Measurements from ENCODE around the gene PARD6G. TPM values are rescaled to one million over a fixed set of nuclear protein-coding genes. Genes with fewer than 3 reads are reported as not detected.
A peak's percentile ranks its signal among the peaks of the same experiment; 100 is the strongest.
"Not testable (repeated sequence)": the region's sequence is repeated elsewhere in the genome, so short reads cannot be mapped to it uniquely, and the experiment has no call there.

The PARD6G gene
- 0.26 TPM for polyA plus RNA-seq (2013)

- ChIA-PET CTCF (no interaction called here), POLR2A (interaction anchor here (0.6 to 0.9 kb wide), 3 partner anchors 9 to 41 kb away, joined by 3 to 4 read pairs (median 3); no protein-coding TSS in a partner anchor)
- Histone ChIP-seq H3K27me3 (replicated peaks in 2 of 5; ENCODE audit: control insufficient read depth in 4 of 5, insufficient read depth in 5 of 5, low read length in 4 of 5) (peaks cover 0 to 49% (median 26%) of the 10 kb centered on the region in 5 experiments), H3K36me3 (ENCODE audit: control insufficient read depth in 4 of 4, insufficient read depth in 4 of 4, low read length in 3 of 4) (no peaks in the 10 kb centered on the region), H3K27ac (ENCODE audit: insufficient read depth in 1 of 2, low read depth in 1 of 2, low read length in 2 of 2, poor library complexity in 1 of 2, severe bottlenecking in 2 of 2) (no peak within 1 kb of the TSS), H3K9me3 (ENCODE audit: control extremely low read depth in 1 of 5, control insufficient read depth in 4 of 5, insufficient read depth in 2 of 5, low read depth in 1 of 5, low read length in 4 of 5) (no peaks in the 10 kb centered on the region), H3K4me3 (ENCODE audit: control insufficient read depth in 1 of 7, extremely low read depth in 1 of 7, insufficient read depth in 4 of 7, low read depth in 2 of 7, low read length in 6 of 7) (peak within 1 kb of the TSS; percentile 46 to 72 (median 66)), H3K4me1 (ENCODE audit: control extremely low read depth in 1 of 4, control insufficient read depth in 4 of 4, insufficient read depth in 4 of 4, low read length in 3 of 4) (peaks cover 0 to 13% (median 9%) of the 10 kb centered on the region in 4 experiments)
- WGBS (ENCODE audit: insufficient coverage): 0% methylated on average over 17 of the region's 60 CpGs
- peak; percentile 57 to 67 (median 58) for DNase-seq
Measured at GRCh38 chr18:80247393-80247841, at the start of gene PARD6G. PARD6G (minus strand) TSS chr18:80247514; CDS start chr18:80247348, 166 bp downstream.

- H3K4me1 ChIP-seq (ENCODE audit: control extremely low read depth in 1 of 4, control insufficient read depth in 4 of 4, insufficient read depth in 4 of 4, low read length in 3 of 4); H3K27me3 ChIP-seq (replicated peaks in 2 of 5; ENCODE audit: control insufficient read depth in 4 of 5, insufficient read depth in 5 of 5, low read length in 4 of 5); H3K9me3 ChIP-seq (ENCODE audit: control extremely low read depth in 1 of 5, control insufficient read depth in 4 of 5, insufficient read depth in 2 of 5, low read depth in 1 of 5, low read length in 4 of 5); POLR2A ChIA-PET; H3K4me3 ChIP-seq (ENCODE audit: control insufficient read depth in 1 of 7, extremely low read depth in 1 of 7, insufficient read depth in 4 of 7, low read depth in 2 of 7, low read length in 6 of 7); H3K36me3 ChIP-seq (ENCODE audit: control insufficient read depth in 4 of 4, insufficient read depth in 4 of 4, low read length in 3 of 4); H3K27ac ChIP-seq (ENCODE audit: insufficient read depth in 1 of 2, low read depth in 1 of 2, low read length in 2 of 2, poor library complexity in 1 of 2, severe bottlenecking in 2 of 2); CTCF ChIA-PET: not testable (repeated sequence)
- 70% methylated on average over 44 of the region's 91 CpGs for WGBS (ENCODE audit: insufficient coverage)
- peak in 2 of 3 donors; percentile 50 to 53 for DNase-seq
Measured at GRCh38 chr18:80262241-80263033, 15.1 kb upstream of the PARD6G start.

GRCh38 chr18:80259610-80260009 is 12.3 kb upstream of the PARD6G start:
- no peak for DNase-seq
- no peaks in the 10 kb centered on the region for H3K36me3 ChIP-seq (ENCODE audit: control insufficient read depth in 4 of 4, insufficient read depth in 4 of 4, low read length in 3 of 4)
- H3K4me1 ChIP-seq (ENCODE audit: control extremely low read depth in 1 of 4, control insufficient read depth in 4 of 4, insufficient read depth in 4 of 4, low read length in 3 of 4): no peaks in the 10 kb centered on the region
- 100% methylated on average over 3 of the region's 4 CpGs for WGBS (ENCODE audit: insufficient coverage)
- H3K9me3 ChIP-seq (ENCODE audit: control extremely low read depth in 1 of 5, control insufficient read depth in 4 of 5, insufficient read depth in 2 of 5, low read depth in 1 of 5, low read length in 4 of 5): no peaks in the 10 kb centered on the region
- H3K27ac ChIP-seq (ENCODE audit: insufficient read depth in 1 of 2, low read depth in 1 of 2, low read length in 2 of 2, poor library complexity in 1 of 2, severe bottlenecking in 2 of 2): no peak overlapping the region
- no peak overlapping the region for H3K4me3 ChIP-seq (ENCODE audit: control insufficient read depth in 1 of 7, extremely low read depth in 1 of 7, insufficient read depth in 4 of 7, low read depth in 2 of 7, low read length in 6 of 7)
- H3K27me3 ChIP-seq (replicated peaks in 2 of 5; ENCODE audit: control insufficient read depth in 4 of 5, insufficient read depth in 5 of 5, low read length in 4 of 5): peaks cover 0 to 3% (median 0%) of the 10 kb centered on the region in 5 experiments
- CTCF ChIA-PET: interaction anchor here (0.9 to 1.6 kb wide), 3 partner anchors 10 to 103 kb away, joined by 3 to 5 read pairs (median 5); no protein-coding TSS in a partner anchor
- POLR2A ChIA-PET: no interaction called here

GRCh38 chr18:80258640-80259039 is 11.3 kb upstream of the PARD6G start:
- H3K27ac ChIP-seq (ENCODE audit: insufficient read depth in 1 of 2, low read depth in 1 of 2, low read length in 2 of 2, poor library complexity in 1 of 2, severe bottlenecking in 2 of 2): no peak overlapping the region
- no peak for DNase-seq
- no peaks in the 10 kb centered on the region for H3K36me3 ChIP-seq (ENCODE audit: control insufficient read depth in 4 of 4, insufficient read depth in 4 of 4, low read length in 3 of 4)
- H3K4me3 ChIP-seq (ENCODE audit: control insufficient read depth in 1 of 7, extremely low read depth in 1 of 7, insufficient read depth in 4 of 7, low read depth in 2 of 7, low read length in 6 of 7): no peak overlapping the region
- H3K27me3 ChIP-seq (replicated peaks in 2 of 5; ENCODE audit: control insufficient read depth in 4 of 5, insufficient read depth in 5 of 5, low read length in 4 of 5): peaks cover 0 to 3% (median 0%) of the 10 kb centered on the region in 5 experiments
- 100% methylated on average over 1 of the region's 3 CpGs for WGBS (ENCODE audit: insufficient coverage)
- no peaks in the 10 kb centered on the region for H3K4me1 ChIP-seq (ENCODE audit: control extremely low read depth in 1 of 4, control insufficient read depth in 4 of 4, insufficient read depth in 4 of 4, low read length in 3 of 4)
- ChIA-PET POLR2A (no interaction called here), CTCF (interaction anchor here (0.9 to 4.7 kb wide), 2 partner anchors 9 to 102 kb away, joined by 3 to 41 read pairs; no protein-coding TSS in a partner anchor)
- no peaks in the 10 kb centered on the region for H3K9me3 ChIP-seq (ENCODE audit: control extremely low read depth in 1 of 5, control insufficient read depth in 4 of 5, insufficient read depth in 2 of 5, low read depth in 1 of 5, low read length in 4 of 5)

GRCh38 chr18:80257579-80258543 is 10.5 kb upstream of the PARD6G start:
- ChIA-PET POLR2A (interaction anchor here (1.2 kb wide), 1 partner anchor 11 kb away, joined by 4 read pairs; the partner anchor contains the start of gene PARD6G), CTCF (interaction anchor here (1.3 to 4.7 kb wide), 3 partner anchors 87 to 870 kb away, joined by 3 to 41 read pairs (median 4); no protein-coding TSS in a partner anchor)
- 43% methylated on average over 6 of the region's 12 CpGs for WGBS (ENCODE audit: insufficient coverage)
- DNase-seq: peak; percentile 54 to 68 (median 64)
- not testable (repeated sequence) for H3K36me3 ChIP-seq (ENCODE audit: control insufficient read depth in 4 of 4, insufficient read depth in 4 of 4, low read length in 3 of 4); H3K4me1 ChIP-seq (ENCODE audit: control extremely low read depth in 1 of 4, control insufficient read depth in 4 of 4, insufficient read depth in 4 of 4, low read length in 3 of 4); H3K9me3 ChIP-seq (ENCODE audit: control extremely low read depth in 1 of 5, control insufficient read depth in 4 of 5, insufficient read depth in 2 of 5, low read depth in 1 of 5, low read length in 4 of 5); H3K4me3 ChIP-seq (ENCODE audit: control insufficient read depth in 1 of 7, extremely low read depth in 1 of 7, insufficient read depth in 4 of 7, low read depth in 2 of 7, low read length in 6 of 7); H3K27ac ChIP-seq (ENCODE audit: insufficient read depth in 1 of 2, low read depth in 1 of 2, low read length in 2 of 2, poor library complexity in 1 of 2, severe bottlenecking in 2 of 2); H3K27me3 ChIP-seq (replicated peaks in 2 of 5; ENCODE audit: control insufficient read depth in 4 of 5, insufficient read depth in 5 of 5, low read length in 4 of 5)

GRCh38 chr18:80254971-80255500 is 7.7 kb upstream of the PARD6G start:
- no peaks in the 10 kb centered on the region for H3K4me1 ChIP-seq (ENCODE audit: control extremely low read depth in 1 of 4, control insufficient read depth in 4 of 4, insufficient read depth in 4 of 4, low read length in 3 of 4)
- DNase-seq: no peak
- no peaks in the 10 kb centered on the region for H3K36me3 ChIP-seq (ENCODE audit: control insufficient read depth in 4 of 4, insufficient read depth in 4 of 4, low read length in 3 of 4)
- H3K9me3 ChIP-seq (ENCODE audit: control extremely low read depth in 1 of 5, control insufficient read depth in 4 of 5, insufficient read depth in 2 of 5, low read depth in 1 of 5, low read length in 4 of 5): no peaks in the 10 kb centered on the region
- peaks cover 0 to 3% (median 0%) of the 10 kb centered on the region in 5 experiments for H3K27me3 ChIP-seq (replicated peaks in 2 of 5; ENCODE audit: control insufficient read depth in 4 of 5, insufficient read depth in 5 of 5, low read length in 4 of 5)
- 67% methylated on average over 6 of the region's 6 CpGs for WGBS (ENCODE audit: insufficient coverage)
- ChIA-PET POLR2A (no interaction called here), CTCF (interaction anchor here (1.8 to 4.7 kb wide), 2 partner anchors 13 to 98 kb away, joined by 5 to 41 read pairs; no protein-coding TSS in a partner anchor)
- no peak overlapping the region for H3K27ac ChIP-seq (ENCODE audit: insufficient read depth in 1 of 2, low read depth in 1 of 2, low read length in 2 of 2, poor library complexity in 1 of 2, severe bottlenecking in 2 of 2)
- no peak overlapping the region for H3K4me3 ChIP-seq (ENCODE audit: control insufficient read depth in 1 of 7, extremely low read depth in 1 of 7, insufficient read depth in 4 of 7, low read depth in 2 of 7, low read length in 6 of 7)
